ENCODE measurements around the gene ZNF587.
"Not testable (repeated sequence)": the region's sequence is repeated elsewhere in the genome, so short reads cannot be mapped to it uniquely, and the experiment has no call there.

The ZNF587 gene

GRCh38 chr19:57870225-57870624 lies 20.6 kb downstream of the ZNF587 start:
- in situ Hi-C loops (cut with MboI; ENCODE audit: low pct_unique_long_range_greater_than_20kb, low sequenced_read_pairs) = no loop called here
- DNase-seq = no peak

GRCh38 chr19:57872450-57872849 lies 22.8 kb downstream of the ZNF587 start:
- no peak for DNase-seq
- in situ Hi-C loops (cut with MboI; ENCODE audit: low pct_unique_long_range_greater_than_20kb, low sequenced_read_pairs) = no loop called here

GRCh38 chr19:57873883-57874799 lies 24.5 kb downstream of the ZNF587 start:
- in situ Hi-C loops (cut with MboI; ENCODE audit: low pct_unique_long_range_greater_than_20kb, low sequenced_read_pairs); DNase-seq: not testable (repeated sequence)

- in situ Hi-C loops (cut with MboI; ENCODE audit: low pct_unique_long_range_greater_than_20kb, low sequenced_read_pairs) = no loop called here
- no peak for DNase-seq
These were observed 36.4 kb downstream of the ZNF587 start for GRCh38 chr19:57886046-57886445.

- in situ Hi-C loops (cut with MboI; ENCODE audit: low pct_unique_long_range_greater_than_20kb, low sequenced_read_pairs) = no loop called here
- no peak for DNase-seq
These were observed 37.7 kb downstream of the ZNF587 start for GRCh38 chr19:57887195-57887941.

GRCh38 chr19:57888107-57888559 lies 38.5 kb downstream of the ZNF587 start:
- in situ Hi-C loops (cut with MboI; ENCODE audit: low pct_unique_long_range_greater_than_20kb, low sequenced_read_pairs) = no loop called here
- DNase-seq = no peak

- no peak for DNase-seq
- in situ Hi-C loops (cut with MboI; ENCODE audit: low pct_unique_long_range_greater_than_20kb, low sequenced_read_pairs) = no loop called here
These were observed 39.0 kb downstream of the ZNF587 start, which contains the start of gene ZNF814 for GRCh38 chr19:57888560-57889231. TSS of gene ZNF814 (minus strand) at chr19:57889037. CDS start at chr19:57888802, 235 bp downstream.

GRCh38 chr19:57890706-57891105 lies 41.0 kb downstream of the ZNF587 start:
- DNase-seq; in situ Hi-C loops (cut with MboI; ENCODE audit: low pct_unique_long_range_greater_than_20kb, low sequenced_read_pairs): not testable (repeated sequence)

- in situ Hi-C loops (cut with MboI; ENCODE audit: low pct_unique_long_range_greater_than_20kb, low sequenced_read_pairs) = no loop called here
- no peak for DNase-seq
These were observed 50.7 kb downstream of the ZNF587 start for GRCh38 chr19:57900311-57900710.

GRCh38 chr19:57903618-57904184 lies 54.0 kb downstream of the ZNF587 start:
- no peak for DNase-seq
- in situ Hi-C loops (cut with MboI; ENCODE audit: low pct_unique_long_range_greater_than_20kb, low sequenced_read_pairs) = no loop called here

GRCh38 chr19:57905258-57905657 lies 55.6 kb downstream of the ZNF587 start:
- no peak for DNase-seq
- in situ Hi-C loops (cut with MboI; ENCODE audit: low pct_unique_long_range_greater_than_20kb, low sequenced_read_pairs) = no loop called here

- in situ Hi-C loops (cut with MboI; ENCODE audit: low pct_unique_long_range_greater_than_20kb, low sequenced_read_pairs) = no loop called here
- no peak for DNase-seq
These were observed 57.7 kb downstream of the ZNF587 start for GRCh38 chr19:57907394-57907793.

GRCh38 chr19:57914531-57914930 lies 64.9 kb downstream of the ZNF587 start:
- in situ Hi-C loops (cut with MboI; ENCODE audit: low pct_unique_long_range_greater_than_20kb, low sequenced_read_pairs) = no loop called here
- DNase-seq = no peak
